Osteoblast (primary cell): ENCODE results near the gene HOXA9. TPM values are rescaled to one million over a fixed set of nuclear protein-coding genes. Genes with fewer than 3 reads are reported as not detected.
A peak's percentile ranks its signal among the peaks of the same experiment; 100 is the strongest.

Experiments used
- DNase-seq: peaks from one replicate; pipeline ENCODE4 v3.0.0; 2011; ENCODE audit warnings: low spot score, mixed read lengths; ENCODE audit not compliant: insufficient read length; ENCODE audit errors: missing footprints
- H2AFZ ChIP-seq: 2 replicates; pipeline ENCODE4 v1.6.0; 2011; ENCODE audit warnings: mild to moderate bottlenecking, low read length
- H3K27ac ChIP-seq: 2 replicates; pipeline ENCODE4 v1.5.1; 2011; ENCODE audit warnings: mild to moderate bottlenecking, low read depth, low read length, moderate library complexity
- H3K27me3 ChIP-seq: 2 replicates; pipeline ENCODE4 v1.6.0; 2012; ENCODE audit warnings: mild to moderate bottlenecking, control low read depth, inconsistent platforms, low read length, moderate library complexity; ENCODE audit not compliant: insufficient read depth
- H3K36me3 ChIP-seq: 2 replicates; pipeline ENCODE4 v1.5.1; 2011; ENCODE audit warnings: mild to moderate bottlenecking, low read length, control low read depth, moderate library complexity; ENCODE audit not compliant: insufficient read depth
- H3K4me1 ChIP-seq: 2 replicates; pipeline ENCODE4 v1.5.1; 2011; ENCODE audit warnings: mild to moderate bottlenecking, low read length, control low read depth, moderate library complexity; ENCODE audit not compliant: insufficient read depth
- H3K4me2 ChIP-seq: 2 replicates; pipeline ENCODE4 v1.6.0; 2011; ENCODE audit warnings: mild to moderate bottlenecking, low read length; ENCODE audit not compliant: insufficient read depth
- H3K4me3 ChIP-seq: fragments of 200-600 bp; sonication (generic); 3 replicates; pipeline ENCODE4 v1.5.1; 2012; ENCODE audit warnings: mild to moderate bottlenecking, low read length, inconsistent platforms; ENCODE audit not compliant: insufficient read depth
- H3K79me2 ChIP-seq: 2 replicates; pipeline ENCODE4 v1.6.0; 2012; ENCODE audit warnings: mild to moderate bottlenecking, low read length, control low read depth, inconsistent platforms; ENCODE audit not compliant: insufficient read depth
- H3K9me3 ChIP-seq: 2 replicates; pipeline ENCODE4 v1.5.1; 2011; ENCODE audit warnings: low read depth, low read length, control low read depth
- H4K20me1 ChIP-seq: 2 replicates; pipeline ENCODE4 v1.6.0; 2012; ENCODE audit warnings: mild to moderate bottlenecking, low read length, control low read depth; ENCODE audit not compliant: insufficient read depth
- CTCF ChIP-seq: IDR thresholded peaks from 2 replicates; pipeline ENCODE4 v1.5.1; 2011; ENCODE audit warnings: mild to moderate bottlenecking, low read depth, low read length, moderate library complexity; ENCODE audit errors: extremely low read depth
- total RNA-seq: library from RNA; depleted of rRNA; stranded (reverse); fragments of >200 nt; gene quantifications from 2 replicates; pipeline ENCODE4 v1.2.3, GENCODE V29; 2012

HOXA9 gene
- total RNA-seq, 1 donor, result 19.5 TPM

DNA sequence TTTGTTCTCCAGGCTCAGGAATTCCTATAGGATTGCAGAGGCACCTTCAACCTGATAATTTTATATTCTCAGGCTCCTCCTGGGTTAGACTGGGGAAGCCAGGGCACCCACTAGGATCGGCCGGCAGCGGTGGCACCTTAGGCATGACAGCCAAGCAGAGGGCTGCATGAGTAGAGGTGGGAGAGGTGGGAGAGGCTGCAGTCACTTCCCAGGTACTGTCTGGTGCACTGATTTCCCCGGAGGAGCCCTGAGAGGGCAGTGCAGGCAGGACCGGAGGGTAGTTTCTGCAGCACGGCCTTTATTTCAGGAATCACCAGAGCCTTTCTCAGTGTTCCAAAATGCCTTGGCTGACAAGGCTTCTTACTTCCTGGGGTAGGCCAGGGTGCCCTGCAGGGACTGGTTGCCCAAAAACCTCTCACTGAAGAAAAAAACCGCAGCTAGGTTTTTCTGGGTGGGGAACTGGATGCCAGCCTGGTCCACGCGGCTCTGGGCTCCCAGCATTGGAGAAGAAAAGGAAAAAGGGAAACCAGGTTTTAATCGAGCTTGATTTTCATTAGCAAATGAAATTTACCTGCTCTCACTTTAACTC, 38.1 kb upstream of the HOXA9 start:
- no peak overlapping the region for H3K27ac ChIP-seq
- no peak for DNase-seq
- H3K4me2 ChIP-seq, result peak overlapping the region; percentile 83
- H2AFZ ChIP-seq, result no peak overlapping the region
- H3K4me1 ChIP-seq, result peaks cover 18% of the 10 kb centered on the region
- no peak overlapping the region for H3K4me3 ChIP-seq
- no peaks in the 10 kb centered on the region for H3K36me3 ChIP-seq
- peaks cover 20% of the 10 kb centered on the region for H3K27me3 ChIP-seq
- H3K79me2 ChIP-seq, result peaks cover 28% of the 10 kb centered on the region
- H4K20me1 ChIP-seq, result no peaks in the 10 kb centered on the region
- TF ChIP-seq CTCF, result no peak
- H3K9me3 ChIP-seq, result no peaks in the 10 kb centered on the region

GRCh38 chr7:27202862-27203134, 37.5 kb upstream of the HOXA9 start:
- Histone ChIP-seq H3K4me3 (no peak overlapping the region), H3K9me3 (no peaks in the 10 kb centered on the region), H3K27me3 (peaks cover 27% of the 10 kb centered on the region), H3K79me2 (peaks cover 34% of the 10 kb centered on the region), H2AFZ (no peak overlapping the region), H3K4me1 (peaks cover 18% of the 10 kb centered on the region), H3K4me2 (peak overlapping the region; percentile 83), H3K36me3 (no peaks in the 10 kb centered on the region), H4K20me1 (peaks cover 5% of the 10 kb centered on the region), H3K27ac (no peak overlapping the region)
- no peak for TF ChIP-seq CTCF
- no peak for DNase-seq

- Histone ChIP-seq H4K20me1 (peaks cover 9% of the 10 kb centered on the region), H3K36me3 (no peaks in the 10 kb centered on the region), H3K27me3 (peaks cover 28% of the 10 kb centered on the region), H3K4me2 (peak overlapping the region; percentile 83), H3K4me3 (peak overlapping the region; percentile 80), H3K4me1 (peaks cover 18% of the 10 kb centered on the region), H3K27ac (peak overlapping the region; percentile 36), H2AFZ (peak overlapping the region; percentile 62), H3K79me2 (peaks cover 40% of the 10 kb centered on the region), H3K9me3 (no peaks in the 10 kb centered on the region)
- no peak for TF ChIP-seq CTCF
- peak; percentile 75 for DNase-seq
These were observed 36.9 kb upstream of the HOXA9 start for GRCh38 chr7:27202018-27202861.

DNA sequence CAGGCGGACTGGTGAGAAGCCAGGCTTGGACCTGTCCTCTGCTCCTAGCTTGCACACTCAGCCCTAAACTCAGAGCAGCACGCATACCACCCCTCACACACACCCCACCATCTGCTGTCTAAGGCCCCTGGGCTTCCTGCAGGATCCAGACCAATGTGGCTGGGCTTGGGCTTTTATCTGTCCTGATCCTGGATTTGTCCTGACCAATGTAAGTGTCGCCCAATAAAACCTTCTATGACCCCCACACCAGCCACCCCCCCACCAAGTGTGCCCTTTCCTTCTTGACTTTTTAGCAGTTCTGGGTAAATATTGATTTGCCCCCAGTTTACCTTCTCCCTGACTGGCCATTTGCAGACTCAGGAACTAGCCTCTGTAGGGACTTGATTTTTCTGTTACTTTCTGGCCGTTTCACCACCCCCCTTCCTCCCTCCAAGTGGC, 36.3 kb upstream of the HOXA9 start:
- TF ChIP-seq CTCF, result no peak
- Histone ChIP-seq H3K36me3 (no peaks in the 10 kb centered on the region), H3K4me3 (peak overlapping the region; percentile 80), H3K4me2 (peak overlapping the region; percentile 83), H3K9me3 (no peaks in the 10 kb centered on the region), H3K79me2 (peaks cover 46% of the 10 kb centered on the region), H2AFZ (peak overlapping the region; percentile 3), H3K4me1 (peaks cover 18% of the 10 kb centered on the region), H3K27me3 (peaks cover 28% of the 10 kb centered on the region), H4K20me1 (peaks cover 9% of the 10 kb centered on the region), H3K27ac (peak overlapping the region; percentile 36)
- peak; percentile 69 for DNase-seq
